ENCODE data around the gene PNPLA1.

DNA sequence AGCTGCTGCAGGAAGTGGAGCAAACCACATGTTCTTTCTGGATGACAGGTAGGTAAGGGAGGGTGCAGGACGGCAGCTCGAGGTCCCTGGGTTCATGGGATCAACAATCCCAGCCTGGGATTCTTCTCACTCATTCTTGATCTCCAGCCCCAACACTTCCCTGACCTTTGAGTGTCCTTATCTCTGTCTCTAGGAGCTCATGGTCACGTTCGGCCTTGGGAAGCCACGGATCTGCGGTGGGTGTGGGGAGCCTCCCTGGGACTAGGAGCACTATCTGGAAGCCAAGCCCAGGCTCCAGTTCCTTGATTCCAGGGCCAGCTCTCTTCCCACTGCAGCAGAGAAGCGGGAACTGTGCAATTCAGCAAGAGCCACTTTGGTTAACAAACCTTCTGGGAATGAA is 39.3 kb downstream of the PNPLA1 start:
- TF ChIP-seq, protein P1, sequence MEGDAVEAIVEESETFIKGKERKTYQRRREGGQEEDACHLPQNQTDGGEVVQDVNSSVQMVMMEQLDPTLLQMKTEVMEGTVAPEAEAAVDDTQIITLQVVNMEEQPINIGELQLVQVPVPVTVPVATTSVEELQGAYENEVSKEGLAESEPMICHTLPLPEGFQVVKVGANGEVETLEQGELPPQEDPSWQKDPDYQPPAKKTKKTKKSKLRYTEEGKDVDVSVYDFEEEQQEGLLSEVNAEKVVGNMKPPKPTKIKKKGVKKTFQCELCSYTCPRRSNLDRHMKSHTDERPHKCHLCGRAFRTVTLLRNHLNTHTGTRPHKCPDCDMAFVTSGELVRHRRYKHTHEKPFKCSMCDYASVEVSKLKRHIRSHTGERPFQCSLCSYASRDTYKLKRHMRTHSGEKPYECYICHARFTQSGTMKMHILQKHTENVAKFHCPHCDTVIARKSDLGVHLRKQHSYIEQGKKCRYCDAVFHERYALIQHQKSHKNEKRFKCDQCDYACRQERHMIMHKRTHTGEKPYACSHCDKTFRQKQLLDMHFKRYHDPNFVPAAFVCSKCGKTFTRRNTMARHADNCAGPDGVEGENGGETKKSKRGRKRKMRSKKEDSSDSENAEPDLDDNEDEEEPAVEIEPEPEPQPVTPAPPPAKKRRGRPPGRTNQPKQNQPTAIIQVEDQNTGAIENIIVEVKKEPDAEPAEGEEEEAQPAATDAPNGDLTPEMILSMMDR (conservative IDR thresholded peaks at IDR 0.05): no peak
- TF ChIP-seq EZH2 (IDR thresholded peaks at IDR 0.05; ENCODE audit: low read depth): no peak
